ENCODE data around the gene FMN2. TPM values are rescaled to one million over a fixed set of nuclear protein-coding genes. Genes with fewer than 3 reads are reported as not detected.
"Not testable (repeated sequence)": the region's sequence is repeated elsewhere in the genome, so short reads cannot be mapped to it uniquely, and the experiment has no call there.

Gene FMN2
- total and polyA plus RNA-seq, 2 donors (not counting 1 experiment from before 2014, with no cell fraction given), result 8.0 to 13.7 TPM

GRCh38 chr1:240178366-240178765 lies 86.7 kb downstream of the FMN2 start:
- Histone ChIP-seq H3K4me2 (ENCODE audit: extremely low read depth, insufficient read depth, low read length) (no peak overlapping the region), H3K79me2 (ENCODE audit: control insufficient read depth, insufficient read depth, low read length) (no peaks in the 10 kb centered on the region), H3K9ac (ENCODE audit: insufficient read depth, low read length) (no peak overlapping the region), H3K4me3 (replicated peaks in 1 of 4; ENCODE audit: control extremely low read depth in 1 of 4, insufficient read depth in 1 of 4, low read depth in 3 of 4, low read length in 4 of 4) (no peak overlapping the region), H3K27me3 (ENCODE audit: control insufficient read depth, insufficient read depth, low read length) (no peaks in the 10 kb centered on the region), H2AFZ (ENCODE audit: low read length) (no peak overlapping the region), H3K4me1 (ENCODE audit: control insufficient read depth, extremely low read depth, insufficient read depth, low read length) (no peaks in the 10 kb centered on the region), H3K36me3 (ENCODE audit: control insufficient read depth, insufficient read depth, low read length) (no peaks in the 10 kb centered on the region), H3K27ac (ENCODE audit: insufficient read depth, low read length) (no peak overlapping the region), H3K9me3 (ENCODE audit: control insufficient read depth, insufficient read depth, low read depth, low read length) (no peaks in the 10 kb centered on the region), H4K20me1 (ENCODE audit: control insufficient read depth, extremely low read depth, insufficient read depth, low read length) (no peaks in the 10 kb centered on the region)
- no peak for TF ChIP-seq EZH2 (IDR thresholded peaks at IDR 0.05; ENCODE audit: low read length, missing control alignments)
- TF ChIP-seq CTCF (conservative IDR thresholded peaks at IDR 0.05 in 1 of 2, IDR thresholded peaks at IDR 0.05 in 1 of 2; ENCODE audit: low read depth in 1 of 2, low read length in 2 of 2), result no peak
- no peak for DNase-seq (ENCODE audit: low read depth in 2 of 2)

GRCh38 chr1:240184682-240185081 lies 93.0 kb downstream of the FMN2 start:
- H3K9me3 ChIP-seq (ENCODE audit: control insufficient read depth, insufficient read depth, low read depth, low read length); H3K27me3 ChIP-seq (ENCODE audit: control insufficient read depth, insufficient read depth, low read length); H3K79me2 ChIP-seq (ENCODE audit: control insufficient read depth, insufficient read depth, low read length); H4K20me1 ChIP-seq (ENCODE audit: control insufficient read depth, extremely low read depth, insufficient read depth, low read length); H3K36me3 ChIP-seq (ENCODE audit: control insufficient read depth, insufficient read depth, low read length); H3K27ac ChIP-seq (ENCODE audit: insufficient read depth, low read length); H3K4me2 ChIP-seq (ENCODE audit: extremely low read depth, insufficient read depth, low read length); H2AFZ ChIP-seq (ENCODE audit: low read length); H3K4me3 ChIP-seq (replicated peaks in 1 of 4; ENCODE audit: control extremely low read depth in 1 of 4, insufficient read depth in 1 of 4, low read depth in 3 of 4, low read length in 4 of 4); H3K4me1 ChIP-seq (ENCODE audit: control insufficient read depth, extremely low read depth, insufficient read depth, low read length); H3K9ac ChIP-seq (ENCODE audit: insufficient read depth, low read length); DNase-seq (ENCODE audit: low read depth in 2 of 2): not testable (repeated sequence)

GRCh38 chr1:240188139-240188538 lies 96.5 kb downstream of the FMN2 start:
- no peaks in the 10 kb centered on the region for H3K79me2 ChIP-seq (ENCODE audit: control insufficient read depth, insufficient read depth, low read length)
- H3K9me3 ChIP-seq (ENCODE audit: control insufficient read depth, insufficient read depth, low read depth, low read length), result no peaks in the 10 kb centered on the region
- H3K4me1 ChIP-seq (ENCODE audit: control insufficient read depth, extremely low read depth, insufficient read depth, low read length), result no peaks in the 10 kb centered on the region
- TF ChIP-seq CTCF (conservative IDR thresholded peaks at IDR 0.05 in 1 of 2, IDR thresholded peaks at IDR 0.05 in 1 of 2; ENCODE audit: low read depth in 1 of 2, low read length in 2 of 2) (no peak), EZH2 (IDR thresholded peaks at IDR 0.05; ENCODE audit: low read length, missing control alignments) (no peak)
- no peak overlapping the region for H3K4me3 ChIP-seq (replicated peaks in 1 of 4; ENCODE audit: control extremely low read depth in 1 of 4, insufficient read depth in 1 of 4, low read depth in 3 of 4, low read length in 4 of 4)
- DNase-seq (ENCODE audit: low read depth in 2 of 2), result no peak
- H4K20me1 ChIP-seq (ENCODE audit: control insufficient read depth, extremely low read depth, insufficient read depth, low read length), result no peaks in the 10 kb centered on the region
- H3K9ac ChIP-seq (ENCODE audit: insufficient read depth, low read length), result no peak overlapping the region
- H3K27ac ChIP-seq (ENCODE audit: insufficient read depth, low read length), result no peak overlapping the region
- H3K36me3 ChIP-seq (ENCODE audit: control insufficient read depth, insufficient read depth, low read length), result no peaks in the 10 kb centered on the region
- no peaks in the 10 kb centered on the region for H3K27me3 ChIP-seq (ENCODE audit: control insufficient read depth, insufficient read depth, low read length)
- no peak overlapping the region for H2AFZ ChIP-seq (ENCODE audit: low read length)
- H3K4me2 ChIP-seq (ENCODE audit: extremely low read depth, insufficient read depth, low read length), result no peak overlapping the region
